GM19240 (cell line): ENCODE measurements around the gene SSH2.
A peak's percentile ranks its signal among the peaks of the same experiment; 100 is the strongest.

Experiments
- DNase-seq: peaks from one replicate; pipeline ENCODE4 v3.0.0; 2011; ENCODE audit warnings: low spot score; ENCODE audit not compliant: insufficient read length

SSH2 gene

DNA sequence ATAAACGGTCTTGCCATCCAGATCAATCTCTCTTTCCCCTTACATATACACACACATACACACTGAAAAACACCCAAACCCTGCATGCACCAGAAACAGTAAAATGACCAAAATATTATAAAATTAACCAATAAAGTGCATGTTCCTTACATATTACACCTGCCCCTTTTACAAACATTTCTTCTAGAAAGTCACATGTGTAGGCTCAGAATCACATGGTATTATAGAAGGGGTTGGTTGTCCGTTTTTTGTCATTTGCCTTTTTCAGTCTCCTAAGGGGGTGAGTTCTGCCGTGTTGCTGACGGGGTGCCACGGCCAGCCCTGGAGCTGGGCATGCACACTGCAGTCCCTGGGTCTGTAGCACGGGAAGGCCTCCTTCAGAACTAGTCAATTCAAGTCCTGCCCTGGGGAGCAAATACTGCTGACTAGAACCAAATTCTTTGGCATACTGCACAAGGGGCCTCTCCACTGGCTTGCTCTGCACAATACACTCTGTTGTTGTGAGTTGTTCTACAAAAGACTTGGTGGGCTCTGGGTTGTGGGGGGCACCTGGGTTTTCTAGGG lies 299.3 kb downstream of the SSH2 start:
- DNase-seq = no peak

DNA sequence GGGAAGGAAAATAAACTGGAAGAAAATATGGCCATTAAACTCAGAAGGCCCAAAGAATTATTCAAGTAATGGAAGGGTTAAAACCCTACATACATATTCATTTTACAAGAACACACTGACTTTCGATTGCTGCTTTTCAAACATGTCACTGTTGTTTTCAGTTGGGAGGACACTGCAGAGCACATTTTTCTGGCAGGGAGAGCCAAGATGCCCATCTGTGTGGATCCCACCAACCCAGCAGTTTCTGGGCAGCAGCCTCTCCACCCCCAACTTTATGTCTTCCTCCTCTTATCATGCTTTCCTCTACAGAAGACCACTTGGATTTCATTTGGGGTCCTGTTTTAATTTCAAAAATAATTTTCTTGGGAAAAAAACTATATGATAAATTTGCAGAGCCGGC lies 300.2 kb downstream of the SSH2 start:
- no peak for DNase-seq

DNA sequence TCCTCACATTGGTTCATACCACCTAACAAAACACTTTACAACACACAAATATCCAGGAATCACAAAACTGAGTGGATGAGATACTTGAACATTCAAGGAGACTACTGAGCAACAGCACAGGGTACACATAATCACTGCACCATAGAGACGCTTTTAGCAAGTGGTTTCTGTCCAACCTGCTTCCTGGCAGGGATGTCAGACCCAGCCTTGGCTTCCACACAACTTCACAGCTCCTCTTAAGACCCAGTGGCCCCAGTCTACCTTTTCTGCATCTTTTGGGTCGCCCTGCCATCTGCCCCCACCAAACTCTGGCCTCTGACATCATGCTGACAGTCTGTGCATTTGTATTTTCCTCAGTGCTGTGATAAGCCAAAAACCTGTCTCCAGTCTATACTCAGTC lies 301.4 kb downstream of the SSH2 start:
- DNase-seq = no peak

DNA sequence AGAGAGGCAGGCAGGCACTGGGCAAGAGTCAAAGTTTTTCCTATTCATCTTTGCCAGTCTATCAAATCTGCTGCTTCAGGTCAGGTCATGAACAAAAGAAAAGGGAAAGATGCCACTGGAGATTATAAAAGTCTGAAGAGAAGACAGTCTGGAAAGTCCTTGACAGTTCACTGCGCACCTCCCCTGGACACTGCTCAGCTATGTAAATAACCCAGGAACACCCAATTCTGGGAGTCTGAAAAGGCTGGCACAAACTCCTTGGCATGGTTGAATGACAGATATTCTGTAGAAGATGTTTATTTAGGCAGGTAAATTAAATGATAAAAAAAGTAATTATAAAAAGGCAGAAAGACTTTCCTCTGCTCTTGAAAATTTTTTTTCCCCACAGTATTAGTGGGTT lies 302.1 kb downstream of the SSH2 start:
- DNase-seq = no peak

DNA sequence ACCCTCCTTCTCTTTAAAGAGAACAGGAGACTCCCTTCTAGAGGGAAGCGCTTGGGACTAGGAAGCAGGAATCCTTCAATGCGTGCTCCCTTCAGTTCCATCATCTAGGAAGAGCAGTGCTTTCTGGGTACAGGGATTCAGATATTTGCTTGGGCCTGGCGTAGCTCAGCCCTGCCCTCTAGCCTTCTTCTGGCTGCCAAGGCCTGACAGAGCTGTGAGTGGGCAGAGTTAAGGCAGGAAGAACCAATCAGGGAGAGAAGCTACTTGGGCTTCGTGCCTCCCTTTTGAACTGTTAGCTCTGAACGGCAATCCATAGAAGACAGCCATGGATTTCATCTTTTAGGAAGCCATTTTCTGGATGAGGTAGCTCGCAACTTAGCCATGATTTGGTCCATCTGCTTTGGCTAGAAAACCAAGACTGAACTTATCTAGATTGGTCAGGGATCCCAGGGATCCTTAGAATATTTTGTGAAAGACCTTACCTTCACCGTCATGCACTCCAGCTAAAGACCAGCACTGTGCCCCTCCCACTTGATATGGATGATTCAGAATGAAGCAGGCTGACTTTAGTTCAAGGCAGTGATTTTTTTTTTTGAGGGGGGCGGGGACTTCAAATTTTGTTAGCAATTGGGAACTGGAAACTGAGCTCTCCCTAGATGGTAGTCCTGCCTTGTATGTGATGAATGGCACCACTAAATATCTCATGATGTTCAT lies 304.8 kb downstream of the SSH2 start:
- no peak for DNase-seq

DNA sequence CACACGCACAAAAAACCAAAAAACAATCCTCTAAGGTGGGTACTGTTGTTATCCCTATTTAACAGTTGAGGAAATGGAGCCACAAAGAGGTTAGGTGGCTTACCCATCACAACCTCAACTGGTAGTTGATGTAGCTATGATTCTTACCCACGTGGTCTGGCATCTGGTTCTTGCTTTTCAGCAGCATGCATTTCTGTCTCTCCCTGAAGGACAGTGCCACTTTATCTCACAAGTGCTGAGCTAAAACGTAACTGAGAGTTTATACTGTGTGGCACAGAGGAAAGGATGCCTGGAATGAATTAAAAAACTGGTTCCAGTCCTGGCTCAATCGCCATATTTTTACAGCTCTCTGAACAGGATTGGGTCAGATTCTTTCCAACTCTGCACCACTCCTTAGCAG lies 305.4 kb downstream of the SSH2 start:
- no peak for DNase-seq

DNA sequence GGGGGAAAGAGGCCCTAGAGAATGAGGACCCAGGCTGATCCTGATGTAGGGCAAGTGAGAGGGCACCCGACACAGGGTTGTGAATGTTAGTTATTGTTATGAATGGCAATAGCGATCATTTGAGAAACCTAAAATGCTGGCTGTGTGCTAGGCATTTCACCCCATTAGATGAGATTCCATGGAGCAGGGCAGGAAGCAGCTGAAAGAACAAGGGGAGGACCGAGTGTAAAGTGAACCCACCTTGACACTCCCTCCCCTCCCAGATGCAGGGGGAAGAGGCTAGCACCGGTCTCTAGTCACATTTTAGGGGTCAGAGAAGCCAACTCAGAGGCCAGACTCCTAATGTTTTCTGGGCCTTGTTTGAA lies 306.8 kb downstream of the SSH2 start:
- DNase-seq = no peak

DNA sequence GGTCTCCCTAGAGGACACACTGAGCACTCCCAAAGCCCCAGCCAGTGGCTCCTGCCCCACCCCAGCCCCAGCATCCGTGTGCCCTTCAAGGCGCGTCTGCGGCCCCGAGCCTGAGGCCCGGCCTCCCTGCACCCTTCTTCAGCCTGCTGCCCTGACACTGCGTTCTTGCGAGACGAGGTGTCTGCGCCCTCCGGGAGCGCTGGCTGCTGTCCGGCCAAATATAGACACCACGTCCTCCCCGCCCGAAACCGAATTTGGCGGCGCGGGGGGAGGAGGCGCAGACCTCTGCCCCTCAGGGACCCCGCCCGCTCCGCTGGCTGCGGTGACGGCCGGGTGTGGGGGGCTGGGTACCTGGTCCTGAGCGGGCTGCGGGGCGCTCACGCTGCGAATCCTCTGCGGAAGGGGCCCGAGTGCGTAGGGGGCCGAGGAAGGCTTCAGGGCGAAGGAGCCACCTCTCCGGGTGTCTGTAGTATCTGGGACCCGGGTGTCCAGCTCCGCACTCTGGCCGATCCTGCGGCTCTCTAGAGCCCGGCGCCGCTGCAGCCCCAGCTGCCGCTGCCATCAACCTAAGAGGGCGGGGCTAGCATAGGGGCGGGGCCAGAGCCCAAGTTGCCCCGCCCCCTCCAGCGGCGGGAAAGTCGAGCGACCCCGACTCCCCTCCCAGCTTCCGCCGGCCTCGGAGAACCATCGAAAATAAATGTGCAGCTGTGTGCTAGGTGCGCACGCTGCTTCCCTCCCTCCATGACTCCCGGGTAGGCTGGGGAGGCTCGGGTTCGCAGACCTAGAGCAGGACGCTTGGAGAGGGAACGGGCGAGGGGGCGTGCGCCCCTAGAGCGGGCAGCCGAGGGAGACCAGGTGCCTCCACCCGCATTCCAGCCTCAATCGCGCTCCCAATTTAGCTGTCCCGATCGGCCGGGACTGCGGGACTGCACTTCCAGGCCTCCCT lies 307.4 kb downstream of the SSH2 start, which contains the start of gene CORO6:
Gene CORO6 (minus strand): TSS at position 576 of the 946 bp plus-strand sequence. CDS start 1,491 bp downstream, outside the sequence.
- DNase-seq = no peak

DNA sequence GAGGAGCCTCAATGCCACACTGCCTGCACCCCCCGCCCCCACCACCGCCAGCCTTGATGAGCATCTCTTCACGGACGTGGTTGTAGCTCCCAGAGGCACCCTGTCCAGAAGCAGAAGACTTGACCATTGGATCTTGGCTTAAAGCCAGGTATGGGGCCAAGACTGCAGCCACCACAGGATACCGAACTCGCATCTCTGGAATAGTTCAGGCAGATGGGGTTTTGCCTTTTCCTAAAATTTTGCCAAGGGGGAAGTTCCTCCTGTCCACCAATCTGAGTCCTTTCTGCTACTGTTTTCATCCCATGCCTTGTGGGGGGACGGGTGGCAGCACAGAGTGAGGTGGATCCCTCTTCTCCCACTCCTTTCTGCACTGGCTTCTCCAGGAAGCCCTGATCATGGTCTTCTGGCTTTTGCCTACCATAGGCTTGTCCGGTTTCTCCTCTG lies 308.3 kb downstream of the SSH2 start:
- no peak for DNase-seq

DNA sequence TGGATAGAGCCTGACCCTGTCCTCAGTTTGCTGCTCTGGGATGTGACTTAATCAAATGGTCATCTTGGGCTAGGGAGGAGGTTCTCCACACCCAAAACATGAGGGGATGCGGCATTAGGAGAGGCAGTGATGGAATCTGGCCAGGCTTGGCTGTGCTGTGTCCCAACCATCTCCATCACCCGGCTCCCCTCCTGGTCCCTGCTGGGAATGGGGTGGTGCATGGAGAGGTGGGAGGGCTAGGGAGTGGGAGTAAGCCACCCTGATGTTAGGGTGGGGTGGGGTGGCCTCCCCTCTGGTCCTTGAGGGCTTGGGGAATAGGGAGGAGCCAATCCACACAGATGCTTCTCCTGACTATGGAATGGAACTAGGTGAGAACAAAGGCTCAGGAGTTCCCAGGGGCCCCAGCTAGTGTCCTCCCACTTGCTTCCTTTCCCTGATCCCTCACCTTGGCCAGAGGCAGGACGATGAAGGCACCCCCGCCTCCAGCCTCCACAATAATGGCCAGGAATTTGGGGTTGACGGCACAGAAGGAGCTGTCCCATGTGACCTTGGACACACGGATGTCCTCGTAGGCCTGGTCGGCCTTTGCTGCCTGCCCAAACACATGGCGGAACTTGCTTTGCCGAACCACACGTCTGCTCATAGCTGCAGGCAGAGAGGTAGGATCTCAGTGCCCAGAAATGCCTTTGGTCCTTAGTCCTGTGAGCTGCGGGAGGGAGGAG lies 309.1 kb downstream of the SSH2 start:
- DNase-seq = no peak

DNA sequence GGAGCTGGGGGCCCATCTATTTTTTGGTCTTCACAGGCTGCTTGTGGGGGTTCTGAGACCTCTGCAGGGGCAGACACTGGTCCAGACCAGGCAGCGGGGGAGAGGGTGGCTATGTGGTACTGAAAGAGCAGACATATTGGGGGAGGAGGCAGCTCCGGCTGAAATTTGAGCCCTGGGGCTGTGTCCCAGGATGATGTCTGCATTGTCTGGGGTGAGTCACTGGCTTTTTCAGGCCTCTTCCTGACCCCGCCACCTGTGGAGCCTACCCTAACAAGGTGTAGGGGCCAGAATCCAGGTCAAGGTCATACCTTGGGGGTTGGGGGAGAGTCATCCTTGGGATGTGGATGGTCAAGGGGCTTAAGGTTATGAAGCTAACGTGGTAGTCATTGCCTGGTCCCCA lies 309.8 kb downstream of the SSH2 start:
- no peak for DNase-seq

DNA sequence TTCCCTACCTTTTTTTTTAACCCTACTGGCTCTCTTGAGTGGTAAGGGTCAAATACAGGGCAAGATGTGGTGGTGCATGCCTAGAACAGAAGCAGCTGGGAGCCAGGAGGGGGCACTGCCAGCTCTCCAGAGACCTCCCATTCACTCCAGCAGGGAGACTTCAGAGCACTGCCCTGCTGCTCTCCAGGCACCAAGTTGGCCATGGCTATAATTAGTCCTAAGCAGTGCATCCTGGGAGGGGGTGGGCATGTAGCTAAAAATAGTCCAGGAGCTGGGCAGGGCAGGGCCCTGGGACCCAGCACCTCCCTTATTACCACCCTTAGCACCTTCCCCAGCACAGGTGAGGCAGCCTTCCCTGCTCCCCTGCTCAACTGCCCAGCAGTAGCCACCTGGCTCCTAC lies 310.8 kb downstream of the SSH2 start:
- no peak for DNase-seq

DNA sequence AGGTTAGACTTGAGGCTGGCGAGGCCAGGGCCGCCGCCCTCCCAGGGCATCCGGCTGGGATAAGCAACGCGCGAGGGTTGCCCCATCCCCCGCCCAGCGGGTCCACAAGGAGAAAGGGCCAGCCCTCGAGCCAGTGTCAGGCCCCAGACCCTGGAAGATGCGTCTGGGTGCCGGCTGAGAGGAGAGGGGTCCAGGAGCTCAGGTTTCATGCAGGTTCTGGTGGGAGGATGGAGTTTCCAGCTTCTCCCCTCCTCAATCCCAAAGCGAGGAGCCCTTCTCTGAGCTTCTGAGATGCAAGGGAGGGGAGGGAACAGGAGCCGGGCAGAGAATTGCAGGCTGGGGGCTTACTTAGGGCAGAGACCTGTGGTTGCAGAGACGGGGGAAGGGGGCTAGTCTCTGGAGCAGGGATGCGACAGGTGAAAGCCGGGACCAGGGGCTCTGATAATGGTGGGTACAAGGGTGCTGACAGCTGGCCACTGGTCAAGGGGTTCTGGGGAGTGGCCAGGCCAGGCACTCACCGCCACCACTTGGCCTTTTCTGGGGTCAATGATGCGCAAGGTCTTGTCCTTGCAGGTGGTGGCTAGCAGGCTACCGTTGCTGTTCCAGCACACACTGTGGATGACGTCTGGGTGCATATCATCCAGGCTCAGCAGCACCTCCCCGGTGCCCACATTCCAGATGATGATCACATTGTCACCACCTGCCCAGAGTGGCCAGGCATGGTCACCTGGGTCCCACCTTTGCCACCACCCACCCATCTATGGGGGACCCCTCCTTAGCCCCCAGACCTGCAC lies 311.6 kb downstream of the SSH2 start:
- DNase-seq = no peak

DNA sequence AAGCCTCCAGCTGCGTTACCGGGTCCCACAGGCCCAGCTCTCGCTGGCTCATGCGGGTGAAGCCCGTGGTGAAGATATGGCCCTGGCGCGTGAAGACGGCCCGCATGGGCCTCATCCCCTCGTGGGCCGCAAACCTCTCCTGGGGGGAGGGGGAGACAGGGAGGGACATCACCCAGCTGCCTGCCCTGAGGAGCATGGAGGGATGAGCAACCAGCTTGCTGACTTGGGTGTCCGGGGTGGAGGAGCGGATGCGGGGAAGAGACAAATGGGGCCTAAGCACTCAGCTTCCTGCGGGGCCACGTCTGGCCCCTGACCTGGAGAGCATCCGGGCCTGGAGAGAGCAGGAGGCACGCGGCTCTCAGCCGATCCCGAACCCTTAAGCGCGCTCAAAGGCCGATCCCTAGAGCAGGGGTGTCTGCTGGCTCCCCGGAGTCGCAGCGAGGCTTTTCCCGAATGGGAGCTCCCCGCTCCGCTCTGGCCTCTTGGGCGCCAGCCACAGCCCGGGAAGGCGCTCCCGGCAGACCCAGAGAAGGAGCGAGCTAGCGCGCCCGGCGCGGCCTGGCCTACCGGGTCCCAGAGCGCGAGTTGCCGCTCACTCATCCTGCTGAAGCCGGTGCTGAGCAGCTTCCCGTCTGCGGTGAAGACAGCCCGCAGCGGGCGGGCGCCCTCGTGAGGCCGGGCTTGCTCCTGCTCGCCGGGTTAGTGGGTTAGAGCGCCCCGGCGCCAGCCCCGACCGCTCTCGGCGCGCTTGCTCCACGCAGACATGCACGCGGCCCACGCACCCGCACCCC lies 312.4 kb downstream of the SSH2 start:
- no peak for DNase-seq

DNA sequence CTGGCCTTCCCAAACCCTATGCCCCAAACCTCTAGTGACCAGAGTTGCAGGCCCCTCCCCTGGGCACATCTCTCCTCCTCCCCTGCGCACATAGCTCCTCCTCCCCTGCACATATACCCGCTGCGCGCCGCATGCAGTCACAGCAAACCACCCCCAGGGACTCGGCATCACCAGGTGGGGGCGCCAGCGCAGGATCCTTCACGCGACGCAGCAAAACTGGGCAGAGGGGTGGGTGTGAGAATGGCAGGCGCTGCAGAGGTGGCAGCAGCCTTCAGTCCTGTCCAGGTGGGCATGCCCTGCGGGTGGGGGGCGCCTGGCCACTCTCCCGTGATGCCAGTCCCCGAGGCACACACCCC lies 312.9 kb downstream of the SSH2 start:
- peak; percentile 85 for DNase-seq

DNA sequence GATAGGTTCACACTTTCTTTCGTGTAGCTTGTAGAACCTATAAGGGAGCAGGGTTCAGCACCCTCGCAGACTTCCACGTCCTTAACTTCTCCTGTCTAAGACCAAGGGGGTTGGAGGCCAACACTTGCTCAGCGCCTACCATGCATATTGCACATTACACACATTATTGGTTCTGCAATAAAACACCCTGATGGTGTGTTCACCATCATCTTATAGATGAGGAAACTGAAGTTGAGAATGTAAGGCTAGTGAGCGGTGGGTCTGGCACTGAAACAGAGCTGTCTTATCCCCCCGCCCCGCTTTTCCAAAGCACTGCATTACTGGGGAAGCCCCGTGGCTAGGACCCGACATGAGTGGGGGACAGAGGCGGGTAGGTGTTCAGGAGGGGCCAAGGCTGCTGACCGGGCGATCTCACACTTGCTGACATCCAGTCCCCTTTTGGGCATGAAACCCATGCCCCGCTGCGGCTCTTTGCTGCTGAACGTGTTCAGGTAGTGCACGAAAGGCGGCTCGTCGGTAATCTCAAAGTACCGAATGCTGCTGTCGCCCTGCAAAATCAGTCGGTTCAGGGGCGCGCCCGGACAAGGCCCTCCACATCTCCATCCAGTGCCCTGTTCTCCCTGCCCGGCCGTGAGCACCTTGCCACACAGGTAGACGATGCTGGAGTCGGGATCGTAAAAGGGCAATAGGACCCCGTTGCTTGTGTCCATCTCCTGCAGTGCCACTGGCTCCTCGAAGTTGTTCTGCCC lies 313.6 kb downstream of the SSH2 start:
- no peak for DNase-seq

DNA sequence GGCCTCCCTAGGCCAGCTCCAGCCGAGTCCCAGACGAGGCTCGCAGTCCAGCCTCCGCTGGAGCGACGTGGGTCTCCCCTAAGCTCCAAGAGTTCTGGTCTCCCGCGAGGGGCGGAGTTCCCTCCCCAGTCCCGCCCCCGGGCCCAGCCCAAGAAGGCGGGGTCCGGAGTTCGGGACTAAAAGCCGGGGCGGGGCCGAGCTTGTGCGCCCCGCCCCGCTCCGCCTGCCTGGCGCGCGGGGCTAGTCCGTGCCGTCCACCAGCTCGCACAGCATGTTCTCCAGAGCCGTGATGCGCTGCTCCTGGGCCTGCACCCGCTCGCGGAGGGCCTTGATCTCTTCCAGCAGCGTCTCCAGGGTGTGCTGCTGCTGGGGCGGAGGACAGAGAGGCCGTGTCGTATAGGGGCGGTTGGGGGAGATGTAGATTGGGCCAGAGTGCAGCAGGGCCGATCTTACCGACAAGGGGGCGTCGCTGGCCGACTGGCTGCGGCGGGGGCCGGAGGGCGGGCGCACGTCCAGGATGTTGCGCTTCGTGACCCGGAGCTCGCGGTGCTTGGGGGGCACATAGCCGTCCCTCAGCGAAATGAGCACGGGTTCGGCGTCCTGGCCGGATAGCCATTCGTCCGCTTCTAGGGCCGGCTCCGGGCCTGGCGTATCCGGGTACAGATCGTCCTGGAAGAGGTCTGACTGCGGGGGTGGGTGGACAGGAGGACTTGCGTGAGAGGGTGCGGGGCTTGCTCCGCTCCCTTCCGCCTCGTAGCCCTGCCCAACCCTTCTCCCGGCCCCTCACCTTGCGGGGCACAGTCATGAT lies 314.3 kb downstream of the SSH2 start:
- peak; percentile 84 for DNase-seq

DNA sequence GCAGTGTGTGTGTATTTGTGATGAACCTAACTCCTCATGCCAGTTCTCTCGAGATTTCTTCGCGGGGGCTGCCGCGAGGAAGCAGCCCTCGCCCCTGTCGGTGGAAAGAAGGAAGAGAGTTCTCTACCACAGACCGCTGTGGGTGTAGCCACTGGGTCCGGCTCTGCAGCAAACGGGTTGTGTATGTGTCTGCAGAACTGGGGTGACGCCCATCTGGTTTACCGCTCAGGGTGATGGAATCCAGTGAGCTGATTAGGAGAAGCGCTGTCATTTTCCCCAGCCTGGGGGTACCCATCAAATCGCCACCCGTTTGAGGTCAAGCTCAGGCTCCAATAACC lies 315.0 kb downstream of the SSH2 start:
- DNase-seq = no peak
